AG09309 (cell line): ENCODE data around the gene NOP53.
"Not testable (repeated sequence)": the region's sequence is repeated elsewhere in the genome, so short reads cannot be mapped to it uniquely, and the experiment has no call there.

Experiments used
- DNase-seq: peaks from one replicate; pipeline ENCODE4 v3.0.0-alpha.2; 2010; ENCODE audit warnings: low read depth
- H3K4me3 ChIP-seq: 2 replicates; pipeline ENCODE4 v1.5.1; 2011; ENCODE audit warnings: mild to moderate bottlenecking, low read depth, low read length, moderate library complexity; ENCODE audit not compliant: control insufficient read depth
- CTCF ChIP-seq: IDR thresholded peaks from 2 replicates; pipeline ENCODE4 v1.5.1; 2011; ENCODE audit warnings: mild to moderate bottlenecking, low read depth, low read length, inconsistent platforms; ENCODE audit not compliant: insufficient read depth, control insufficient read depth; ENCODE audit errors: missing control alignments

NOP53 gene

GRCh38 chr19:47778954-47779351 lies 33.6 kb downstream of the NOP53 start:
- peak overlapping the region; percentile 86 for H3K4me3 ChIP-seq
- TF ChIP-seq CTCF, result no peak
- no peak for DNase-seq

- DNase-seq, result no peak
- TF ChIP-seq CTCF, result no peak
- peak overlapping the region; percentile 86 for H3K4me3 ChIP-seq
Observed at GRCh38 chr19:47779524-47780214, 34.3 kb downstream of the NOP53 start.

- peak overlapping the region; percentile 86 for H3K4me3 ChIP-seq
- no peak for DNase-seq
- no peak for TF ChIP-seq CTCF
Observed at GRCh38 chr19:47780215-47780551, 34.8 kb downstream of the NOP53 start.

- DNase-seq, result no peak
- no peak for TF ChIP-seq CTCF
- H3K4me3 ChIP-seq, result no peak overlapping the region
Observed at GRCh38 chr19:47781590-47782262, 36.4 kb downstream of the NOP53 start.

- no peak for TF ChIP-seq CTCF
- H3K4me3 ChIP-seq, result no peak overlapping the region
- no peak for DNase-seq
Observed at GRCh38 chr19:47786566-47786965, 41.2 kb downstream of the NOP53 start.

GRCh38 chr19:47787307-47787706 lies 42.0 kb downstream of the NOP53 start:
- not testable (repeated sequence) for DNase-seq, H3K4me3 ChIP-seq

GRCh38 chr19:47789811-47790210 lies 44.5 kb downstream of the NOP53 start:
- not testable (repeated sequence) for DNase-seq, H3K4me3 ChIP-seq

- TF ChIP-seq CTCF, result peak; percentile 96
- no peak for DNase-seq
- no peak overlapping the region for H3K4me3 ChIP-seq
Observed at GRCh38 chr19:47790398-47790814, 45.1 kb downstream of the NOP53 start.
